WTC11 (cell line): Measurements from ENCODE around the gene MEIS2. TPM values are rescaled to one million over a fixed set of nuclear protein-coding genes. Genes with fewer than 3 reads are reported as not detected.

Experiments used
- ATAC-seq: fragments of 200-7000 bp; cut with Tn5 transposase; 2 replicates; pipeline ENCODE4 v1.10.0; 2021; ENCODE audit warnings: mild to moderate bottlenecking, moderate library complexity
- CTCF ChIA-PET: fragments of 300-600 bp; sonication (Branson Sonifier 250); formaldehyde crosslinking; loops from one replicate; lab custom pipeline; 2021; ENCODE audit warnings: antibody characterized with exemption; lab: Charles Lee
- POLR2A ChIA-PET: fragments of 350-600 bp; sonication (Branson Sonifier 250); formaldehyde crosslinking; loops from one replicate; lab custom pipeline; 2021; ENCODE audit warnings: antibody characterized with exemption; lab: Charles Lee
- DNase-seq: peaks from one replicate; pipeline ENCODE4 v3.0.0; 2021; ENCODE audit warnings: low spot score
- H3K27ac Mint-ChIP-seq: 2 replicates; pipeline ENCODE4 v1.8.0; 2021; ENCODE audit warnings: mixed read lengths
- H3K27me3 Mint-ChIP-seq: 2 replicates; pipeline ENCODE4 v1.8.0; 2021; ENCODE audit warnings: low read depth, mild to moderate bottlenecking, moderate library complexity, mixed read lengths
- H3K36me3 Mint-ChIP-seq: 2 replicates; pipeline ENCODE4 v1.8.0; 2021; ENCODE audit warnings: mixed read lengths
- H3K4me1 Mint-ChIP-seq: 2 replicates; pipeline ENCODE4 v1.8.0; 2022; ENCODE audit warnings: mixed read lengths
- H3K4me3 Mint-ChIP-seq: 2 replicates; pipeline ENCODE4 v1.8.0; 2021; ENCODE audit warnings: mild to moderate bottlenecking, moderate library complexity, mixed read lengths
- H3K9me3 Mint-ChIP-seq: 2 replicates; pipeline ENCODE4 v1.8.0; 2021; ENCODE audit warnings: mixed read lengths
- CTCF ChIP-seq: fragments of 200-600 bp; IDR thresholded peaks from 2 replicates; pipeline ENCODE4 v1.8.0; 2022; ENCODE audit warnings: antibody characterized with exemption
- ETV6 ChIP-seq: sonication (generic); formaldehyde crosslinking; IDR thresholded peaks from 2 replicates; pipeline ENCODE4 v1.8.1; 2022; ENCODE audit warnings: mild to moderate bottlenecking, missing genetic modification reagents
- FOXK1 ChIP-seq: sonication (generic); formaldehyde crosslinking; IDR thresholded peaks from 2 replicates; pipeline ENCODE4 v1.8.0; 2022; ENCODE audit warnings: mild to moderate bottlenecking, moderate library complexity, missing genetic modification reagents
- JAZF1 ChIP-seq: fragments of 250-450 bp; sonication (Bioruptor Pico); IDR thresholded peaks from 2 replicates; pipeline ENCODE4 v1.9.0; 2021; ENCODE audit warnings: moderate library complexity, mild to moderate bottlenecking, inconsistent platforms
- NFATC4 ChIP-seq: fragments of 250-450 bp; sonication (Bioruptor Pico); IDR thresholded peaks from 2 replicates; pipeline ENCODE4 v1.9.0; 2021; ENCODE audit warnings: mild to moderate bottlenecking
- NFYB ChIP-seq: sonication (generic); formaldehyde crosslinking; conservative IDR thresholded peaks from 2 replicates; pipeline ENCODE4 v1.8.0; 2022; ENCODE audit warnings: low read depth, missing genetic modification reagents
- NR2C2 ChIP-seq: sonication (generic); formaldehyde crosslinking; IDR thresholded peaks from 2 replicates; pipeline ENCODE4 v1.8.0; 2022; ENCODE audit warnings: mild to moderate bottlenecking, missing genetic modification reagents
- NR3C1 ChIP-seq: sonication (generic); formaldehyde crosslinking; conservative IDR thresholded peaks from 2 replicates; pipeline ENCODE4 v1.8.1; 2023; ENCODE audit warnings: low read depth, mild to moderate bottlenecking, missing genetic modification reagents
- OVOL2 ChIP-seq: fragments of 250-450 bp; sonication (Bioruptor Pico); IDR thresholded peaks from 2 replicates; pipeline ENCODE4 v1.9.0; 2021; ENCODE audit warnings: mild to moderate bottlenecking, borderline replicate concordance
- SOX15 ChIP-seq: fragments of 250-450 bp; sonication (Bioruptor Pico); IDR thresholded peaks from 2 replicates; pipeline ENCODE4 v1.9.0; 2021; ENCODE audit warnings: mild to moderate bottlenecking
- TEAD1 ChIP-seq: sonication (generic); formaldehyde crosslinking; IDR thresholded peaks from 2 replicates; pipeline ENCODE4 v1.8.0; 2022; ENCODE audit warnings: mild to moderate bottlenecking, missing genetic modification reagents
- USF2 ChIP-seq: sonication (generic); formaldehyde crosslinking; IDR thresholded peaks from 2 replicates; pipeline ENCODE4 v1.8.1; 2023; ENCODE audit warnings: mild to moderate bottlenecking, missing genetic modification reagents, moderate library complexity
- ZNF396 ChIP-seq: fragments of 250-450 bp; sonication (Bioruptor Pico); IDR thresholded peaks from 2 replicates; pipeline ENCODE4 v1.8.0; 2021; ENCODE audit warnings: mild to moderate bottlenecking, moderate library complexity, borderline replicate concordance
- ZNF512 ChIP-seq: sonication (generic); formaldehyde crosslinking; IDR thresholded peaks from 2 replicates; pipeline ENCODE4 v1.8.1; 2022; ENCODE audit warnings: missing genetic modification reagents, borderline replicate concordance
- total RNA-seq: library from RNA; stranded (reverse); gene quantifications from 3 replicates; pipeline ENCODE4 v1.2.3, GENCODE V29; 2021
- TF ChIP-seq, protein P1 (sequence below): sonication (generic); formaldehyde crosslinking; IDR thresholded peaks from 2 replicates; pipeline ENCODE4 v1.8.1; 2022; ENCODE audit warnings: low read depth, missing genetic modification reagents, borderline replicate concordance
- TF ChIP-seq, protein P2 (sequence below): sonication (generic); formaldehyde crosslinking; IDR thresholded peaks from 2 replicates; pipeline ENCODE4 v1.8.1; 2022; ENCODE audit warnings: low read depth, mild to moderate bottlenecking, moderate library complexity, missing genetic modification reagents, borderline replicate concordance
- TF ChIP-seq, protein P3 (sequence below): sonication (generic); formaldehyde crosslinking; IDR thresholded peaks from 2 replicates; pipeline ENCODE4 v1.8.1; 2023; ENCODE audit warnings: mild to moderate bottlenecking, missing genetic modification reagents, moderate library complexity
- TF ChIP-seq, protein P4 (sequence below): sonication (generic); formaldehyde crosslinking; IDR thresholded peaks from 2 replicates; pipeline ENCODE4 v1.8.0; 2023; ENCODE audit warnings: missing genetic modification reagents, mild to moderate bottlenecking, borderline replicate concordance

MEIS2 gene
- total RNA-seq, 1 experiment from 2014 or later = 0.57 TPM

GRCh38 chr15:37138591-37139215, 38.4 kb upstream of the MEIS2 start:
- H3K9me3 Mint-ChIP-seq = no peaks in the 10 kb centered on the region
- TF ChIP-seq ZNF512 (CRISPR knock-in tag) (no peak), ETV6 (CRISPR knock-in tag) (no peak), TEAD1 (no peak), NFYB (CRISPR knock-in tag) (no peak), ZNF396 (CRISPR knock-in tag) (no peak), SOX15 (CRISPR knock-in tag) (no peak), FOXK1 (CRISPR knock-in tag) (no peak), CTCF (no peak), NR2C2 (no peak), JAZF1 (CRISPR knock-in tag) (no peak), USF2 (CRISPR knock-in tag) (no peak), NR3C1 (no peak), OVOL2 (CRISPR knock-in tag) (no peak), NFATC4 (CRISPR knock-in tag) (no peak)
- TF ChIP-seq, protein P1, sequence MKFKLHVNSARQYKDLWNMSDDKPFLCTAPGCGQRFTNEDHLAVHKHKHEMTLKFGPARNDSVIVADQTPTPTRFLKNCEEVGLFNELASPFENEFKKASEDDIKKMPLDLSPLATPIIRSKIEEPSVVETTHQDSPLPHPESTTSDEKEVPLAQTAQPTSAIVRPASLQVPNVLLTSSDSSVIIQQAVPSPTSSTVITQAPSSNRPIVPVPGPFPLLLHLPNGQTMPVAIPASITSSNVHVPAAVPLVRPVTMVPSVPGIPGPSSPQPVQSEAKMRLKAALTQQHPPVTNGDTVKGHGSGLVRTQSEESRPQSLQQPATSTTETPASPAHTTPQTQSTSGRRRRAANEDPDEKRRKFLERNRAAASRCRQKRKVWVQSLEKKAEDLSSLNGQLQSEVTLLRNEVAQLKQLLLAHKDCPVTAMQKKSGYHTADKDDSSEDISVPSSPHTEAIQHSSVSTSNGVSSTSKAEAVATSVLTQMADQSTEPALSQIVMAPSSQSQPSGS (CRISPR knock-in tag) = no peak
- TF ChIP-seq, protein P2, sequence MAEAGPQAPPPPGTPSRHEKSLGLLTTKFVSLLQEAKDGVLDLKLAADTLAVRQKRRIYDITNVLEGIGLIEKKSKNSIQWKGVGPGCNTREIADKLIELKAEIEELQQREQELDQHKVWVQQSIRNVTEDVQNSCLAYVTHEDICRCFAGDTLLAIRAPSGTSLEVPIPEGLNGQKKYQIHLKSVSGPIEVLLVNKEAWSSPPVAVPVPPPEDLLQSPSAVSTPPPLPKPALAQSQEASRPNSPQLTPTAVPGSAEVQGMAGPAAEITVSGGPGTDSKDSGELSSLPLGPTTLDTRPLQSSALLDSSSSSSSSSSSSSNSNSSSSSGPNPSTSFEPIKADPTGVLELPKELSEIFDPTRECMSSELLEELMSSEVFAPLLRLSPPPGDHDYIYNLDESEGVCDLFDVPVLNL (CRISPR knock-in tag) = no peak
- TF ChIP-seq, protein P3, sequence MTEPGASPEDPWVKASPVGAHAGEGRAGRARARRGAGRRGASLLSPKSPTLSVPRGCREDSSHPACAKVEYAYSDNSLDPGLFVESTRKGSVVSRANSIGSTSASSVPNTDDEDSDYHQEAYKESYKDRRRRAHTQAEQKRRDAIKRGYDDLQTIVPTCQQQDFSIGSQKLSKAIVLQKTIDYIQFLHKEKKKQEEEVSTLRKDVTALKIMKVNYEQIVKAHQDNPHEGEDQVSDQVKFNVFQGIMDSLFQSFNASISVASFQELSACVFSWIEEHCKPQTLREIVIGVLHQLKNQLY (CRISPR knock-in tag) = no peak
- TF ChIP-seq, protein P4, sequence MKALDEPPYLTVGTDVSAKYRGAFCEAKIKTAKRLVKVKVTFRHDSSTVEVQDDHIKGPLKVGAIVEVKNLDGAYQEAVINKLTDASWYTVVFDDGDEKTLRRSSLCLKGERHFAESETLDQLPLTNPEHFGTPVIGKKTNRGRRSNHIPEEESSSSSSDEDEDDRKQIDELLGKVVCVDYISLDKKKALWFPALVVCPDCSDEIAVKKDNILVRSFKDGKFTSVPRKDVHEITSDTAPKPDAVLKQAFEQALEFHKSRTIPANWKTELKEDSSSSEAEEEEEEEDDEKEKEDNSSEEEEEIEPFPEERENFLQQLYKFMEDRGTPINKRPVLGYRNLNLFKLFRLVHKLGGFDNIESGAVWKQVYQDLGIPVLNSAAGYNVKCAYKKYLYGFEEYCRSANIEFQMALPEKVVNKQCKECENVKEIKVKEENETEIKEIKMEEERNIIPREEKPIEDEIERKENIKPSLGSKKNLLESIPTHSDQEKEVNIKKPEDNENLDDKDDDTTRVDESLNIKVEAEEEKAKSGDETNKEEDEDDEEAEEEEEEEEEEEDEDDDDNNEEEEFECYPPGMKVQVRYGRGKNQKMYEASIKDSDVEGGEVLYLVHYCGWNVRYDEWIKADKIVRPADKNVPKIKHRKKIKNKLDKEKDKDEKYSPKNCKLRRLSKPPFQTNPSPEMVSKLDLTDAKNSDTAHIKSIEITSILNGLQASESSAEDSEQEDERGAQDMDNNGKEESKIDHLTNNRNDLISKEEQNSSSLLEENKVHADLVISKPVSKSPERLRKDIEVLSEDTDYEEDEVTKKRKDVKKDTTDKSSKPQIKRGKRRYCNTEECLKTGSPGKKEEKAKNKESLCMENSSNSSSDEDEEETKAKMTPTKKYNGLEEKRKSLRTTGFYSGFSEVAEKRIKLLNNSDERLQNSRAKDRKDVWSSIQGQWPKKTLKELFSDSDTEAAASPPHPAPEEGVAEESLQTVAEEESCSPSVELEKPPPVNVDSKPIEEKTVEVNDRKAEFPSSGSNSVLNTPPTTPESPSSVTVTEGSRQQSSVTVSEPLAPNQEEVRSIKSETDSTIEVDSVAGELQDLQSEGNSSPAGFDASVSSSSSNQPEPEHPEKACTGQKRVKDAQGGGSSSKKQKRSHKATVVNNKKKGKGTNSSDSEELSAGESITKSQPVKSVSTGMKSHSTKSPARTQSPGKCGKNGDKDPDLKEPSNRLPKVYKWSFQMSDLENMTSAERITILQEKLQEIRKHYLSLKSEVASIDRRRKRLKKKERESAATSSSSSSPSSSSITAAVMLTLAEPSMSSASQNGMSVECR (CRISPR knock-in tag) = no peak
- TF ChIP-seq, all 79 proteins: peak for 0
- H3K4me3 Mint-ChIP-seq = no peak overlapping the region
- no peaks in the 10 kb centered on the region for H3K36me3 Mint-ChIP-seq
- H3K27ac Mint-ChIP-seq = no peak overlapping the region
- POLR2A ChIA-PET = interaction anchor here (0.6 kb wide), 1 partner anchor 351 kb away, joined by 3 read pairs; no protein-coding TSS in a partner anchor
- DNase-seq (no peak), ATAC-seq (no peak)
- H3K27me3 Mint-ChIP-seq = no peaks in the 10 kb centered on the region
- peaks cover 12% of the 10 kb centered on the region for H3K4me1 Mint-ChIP-seq
- CTCF ChIA-PET = interaction anchor here (0.5 to 1.2 kb wide), 3 partner anchors 11 to 860 kb away, joined by 3 to 4 read pairs (median 3); no protein-coding TSS in a partner anchor
